HEK293 (cell line): ENCODE data around the gene ACTG1.

ENCODE experiments used
- KLF9 ChIP-seq: fragments of 450-650 bp; formaldehyde crosslinking; IDR thresholded peaks from 2 replicates; pipeline ENCODE4 v1.5.1; 2016; ENCODE audit warnings: missing biosample characterization, missing genetic modification characterization, low read depth
- SP2 ChIP-seq: fragments of 450-650 bp; formaldehyde crosslinking; IDR thresholded peaks from 2 replicates; pipeline ENCODE4 v1.5.1; 2016; ENCODE audit warnings: missing biosample characterization, missing genetic modification characterization
- ZBTB21 ChIP-seq: fragments of 450-650 bp; formaldehyde crosslinking; IDR thresholded peaks from 2 replicates; pipeline ENCODE4 v1.5.1; 2017; ENCODE audit warnings: missing biosample characterization, missing genetic modification characterization
- ZNF155 ChIP-seq: fragments of 450-650 bp; formaldehyde crosslinking; IDR thresholded peaks from 2 replicates; pipeline ENCODE4 v1.5.1; 2016; ENCODE audit warnings: missing biosample characterization, missing genetic modification characterization
- ZNF37A ChIP-seq: fragments of 450-650 bp; IDR thresholded peaks from 2 replicates; pipeline ENCODE4 v1.5.1; 2018; ENCODE audit warnings: missing biosample characterization, missing genetic modification characterization
- ZNF501 ChIP-seq: fragments of 450-650 bp; formaldehyde crosslinking; IDR thresholded peaks from 2 replicates; pipeline ENCODE4 v1.5.1; 2016; ENCODE audit warnings: missing biosample characterization, missing genetic modification characterization
- TF ChIP-seq, protein P1 (sequence below): fragments of 450-650 bp; formaldehyde crosslinking; IDR thresholded peaks from 2 replicates; pipeline ENCODE4 v1.5.1; 2016; ENCODE audit warnings: missing biosample characterization, missing genetic modification characterization
- TF ChIP-seq, protein P2 (sequence below): fragments of 450-650 bp; formaldehyde crosslinking; IDR thresholded peaks from 2 replicates; pipeline ENCODE4 v1.5.1; 2016; ENCODE audit warnings: missing biosample characterization, missing genetic modification characterization
- TF ChIP-seq, protein P3 (sequence below): fragments of 450-650 bp; formaldehyde crosslinking; IDR thresholded peaks from 2 replicates; pipeline ENCODE4 v1.5.1; 2016; ENCODE audit warnings: missing biosample characterization, missing genetic modification characterization

DNA sequence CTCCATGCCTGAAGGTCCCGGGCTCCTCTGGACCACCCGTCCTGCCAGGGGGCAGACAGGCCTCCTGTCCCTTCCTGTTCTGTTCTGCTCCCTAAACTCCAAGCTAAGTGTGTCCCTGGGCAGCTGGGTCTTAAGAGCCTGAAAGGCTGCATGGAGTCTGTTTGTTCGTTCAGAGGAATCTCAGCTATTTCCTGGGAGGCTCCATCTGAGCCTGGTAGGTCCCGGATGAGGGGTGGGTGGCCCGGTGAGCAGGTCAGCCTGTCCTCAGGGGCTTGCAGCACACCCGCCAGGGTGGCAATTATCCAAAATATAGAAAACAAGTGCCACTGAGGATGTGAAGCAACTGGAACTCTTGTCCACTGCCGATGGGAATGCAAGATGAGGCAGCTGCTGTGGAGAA lies 12.6 kb downstream of the ACTG1 start:
- TF ChIP-seq, protein P1, sequence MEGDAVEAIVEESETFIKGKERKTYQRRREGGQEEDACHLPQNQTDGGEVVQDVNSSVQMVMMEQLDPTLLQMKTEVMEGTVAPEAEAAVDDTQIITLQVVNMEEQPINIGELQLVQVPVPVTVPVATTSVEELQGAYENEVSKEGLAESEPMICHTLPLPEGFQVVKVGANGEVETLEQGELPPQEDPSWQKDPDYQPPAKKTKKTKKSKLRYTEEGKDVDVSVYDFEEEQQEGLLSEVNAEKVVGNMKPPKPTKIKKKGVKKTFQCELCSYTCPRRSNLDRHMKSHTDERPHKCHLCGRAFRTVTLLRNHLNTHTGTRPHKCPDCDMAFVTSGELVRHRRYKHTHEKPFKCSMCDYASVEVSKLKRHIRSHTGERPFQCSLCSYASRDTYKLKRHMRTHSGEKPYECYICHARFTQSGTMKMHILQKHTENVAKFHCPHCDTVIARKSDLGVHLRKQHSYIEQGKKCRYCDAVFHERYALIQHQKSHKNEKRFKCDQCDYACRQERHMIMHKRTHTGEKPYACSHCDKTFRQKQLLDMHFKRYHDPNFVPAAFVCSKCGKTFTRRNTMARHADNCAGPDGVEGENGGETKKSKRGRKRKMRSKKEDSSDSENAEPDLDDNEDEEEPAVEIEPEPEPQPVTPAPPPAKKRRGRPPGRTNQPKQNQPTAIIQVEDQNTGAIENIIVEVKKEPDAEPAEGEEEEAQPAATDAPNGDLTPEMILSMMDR (tag by site-specific recombination) = no peak
- TF ChIP-seq KLF9 (tag by site-specific recombination) (no peak), SP2 (tag by site-specific recombination) (no peak), ZNF501 (tag by site-specific recombination) (no peak), ZNF155 (tag by site-specific recombination) (no peak), ZNF37A (tag by site-specific recombination) (no peak), ZBTB21 (tag by site-specific recombination) (no peak)
- TF ChIP-seq, protein P2, sequence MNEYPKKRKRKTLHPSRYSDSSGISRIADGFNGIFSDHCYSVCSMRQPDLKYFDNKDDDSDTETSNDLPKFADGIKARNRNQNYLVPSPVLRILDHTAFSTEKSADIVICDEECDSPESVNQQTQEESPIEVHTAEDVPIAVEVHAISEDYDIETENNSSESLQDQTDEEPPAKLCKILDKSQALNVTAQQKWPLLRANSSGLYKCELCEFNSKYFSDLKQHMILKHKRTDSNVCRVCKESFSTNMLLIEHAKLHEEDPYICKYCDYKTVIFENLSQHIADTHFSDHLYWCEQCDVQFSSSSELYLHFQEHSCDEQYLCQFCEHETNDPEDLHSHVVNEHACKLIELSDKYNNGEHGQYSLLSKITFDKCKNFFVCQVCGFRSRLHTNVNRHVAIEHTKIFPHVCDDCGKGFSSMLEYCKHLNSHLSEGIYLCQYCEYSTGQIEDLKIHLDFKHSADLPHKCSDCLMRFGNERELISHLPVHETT (tag by site-specific recombination) = no peak
- TF ChIP-seq, protein P3, sequence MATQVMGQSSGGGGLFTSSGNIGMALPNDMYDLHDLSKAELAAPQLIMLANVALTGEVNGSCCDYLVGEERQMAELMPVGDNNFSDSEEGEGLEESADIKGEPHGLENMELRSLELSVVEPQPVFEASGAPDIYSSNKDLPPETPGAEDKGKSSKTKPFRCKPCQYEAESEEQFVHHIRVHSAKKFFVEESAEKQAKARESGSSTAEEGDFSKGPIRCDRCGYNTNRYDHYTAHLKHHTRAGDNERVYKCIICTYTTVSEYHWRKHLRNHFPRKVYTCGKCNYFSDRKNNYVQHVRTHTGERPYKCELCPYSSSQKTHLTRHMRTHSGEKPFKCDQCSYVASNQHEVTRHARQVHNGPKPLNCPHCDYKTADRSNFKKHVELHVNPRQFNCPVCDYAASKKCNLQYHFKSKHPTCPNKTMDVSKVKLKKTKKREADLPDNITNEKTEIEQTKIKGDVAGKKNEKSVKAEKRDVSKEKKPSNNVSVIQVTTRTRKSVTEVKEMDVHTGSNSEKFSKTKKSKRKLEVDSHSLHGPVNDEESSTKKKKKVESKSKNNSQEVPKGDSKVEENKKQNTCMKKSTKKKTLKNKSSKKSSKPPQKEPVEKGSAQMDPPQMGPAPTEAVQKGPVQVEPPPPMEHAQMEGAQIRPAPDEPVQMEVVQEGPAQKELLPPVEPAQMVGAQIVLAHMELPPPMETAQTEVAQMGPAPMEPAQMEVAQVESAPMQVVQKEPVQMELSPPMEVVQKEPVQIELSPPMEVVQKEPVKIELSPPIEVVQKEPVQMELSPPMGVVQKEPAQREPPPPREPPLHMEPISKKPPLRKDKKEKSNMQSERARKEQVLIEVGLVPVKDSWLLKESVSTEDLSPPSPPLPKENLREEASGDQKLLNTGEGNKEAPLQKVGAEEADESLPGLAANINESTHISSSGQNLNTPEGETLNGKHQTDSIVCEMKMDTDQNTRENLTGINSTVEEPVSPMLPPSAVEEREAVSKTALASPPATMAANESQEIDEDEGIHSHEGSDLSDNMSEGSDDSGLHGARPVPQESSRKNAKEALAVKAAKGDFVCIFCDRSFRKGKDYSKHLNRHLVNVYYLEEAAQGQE = no peak
